Activated CD8-positive, alpha-beta memory T cell treated with anti-CD3 and anti-CD28 coated beads for 1 hour (primary cell): ENCODE measurements around the gene CFHR5.
"Not testable (repeated sequence)": the region's sequence is repeated elsewhere in the genome, so short reads cannot be mapped to it uniquely, and the experiment has no call there.

Experiments used
- DNase-seq, 2 donors: peaks; one replicate each; pipeline ENCODE4 v3.0.0-alpha.2; 2020; ENCODE audit warnings: low read depth in 1 of 2; ENCODE audit errors: extremely low read depth in 1 of 2

CFHR5 gene

DNA sequence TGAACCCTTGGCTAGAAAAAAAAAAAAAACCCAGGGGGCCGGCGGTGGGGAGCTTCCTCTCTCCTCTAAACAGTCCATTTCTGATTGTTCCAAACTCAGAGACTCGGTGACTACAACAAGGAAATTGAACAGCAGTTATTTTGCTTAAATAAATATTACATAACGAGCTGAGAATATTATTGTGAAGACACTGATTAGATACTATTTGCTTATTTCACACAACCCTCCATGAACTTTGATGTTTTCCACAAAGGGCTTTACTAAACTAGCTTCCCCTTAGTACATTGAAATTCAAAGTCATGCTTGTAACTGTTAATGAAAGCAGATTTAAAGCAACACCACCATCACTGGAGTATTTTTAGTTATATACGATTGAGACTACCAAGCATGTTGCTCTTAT is at the start of gene CFHR5:
Gene CFHR5, plus strand, starts transcription at position 279 of the 400 bp plus-strand sequence. Its CDS starts 109 bp downstream, at position 388.
- DNase-seq: no peak

DNA sequence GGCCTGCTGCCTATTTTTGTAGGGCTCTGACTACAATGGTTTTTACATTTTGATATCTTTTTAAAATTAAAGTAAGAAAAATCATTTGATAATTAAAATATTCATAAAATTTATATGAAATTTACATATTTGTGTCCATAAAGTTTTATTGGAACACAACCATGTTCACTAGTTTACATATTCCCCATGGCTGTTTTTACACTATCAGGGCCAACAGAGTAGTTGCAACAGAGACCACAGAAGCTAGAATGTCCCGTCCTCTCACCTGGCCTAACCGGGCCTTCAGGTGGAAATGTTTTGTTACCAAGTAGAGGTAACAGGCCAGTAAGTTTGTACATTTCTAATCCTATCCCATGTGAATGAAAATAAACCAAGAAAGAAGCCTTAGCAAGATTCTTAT is 44.5 kb upstream of the CFHR5 start:
- DNase-seq: not testable (repeated sequence)

GRCh38 chr1:196933531-196934189 is 43.7 kb upstream of the CFHR5 start:
- no peak for DNase-seq

DNA sequence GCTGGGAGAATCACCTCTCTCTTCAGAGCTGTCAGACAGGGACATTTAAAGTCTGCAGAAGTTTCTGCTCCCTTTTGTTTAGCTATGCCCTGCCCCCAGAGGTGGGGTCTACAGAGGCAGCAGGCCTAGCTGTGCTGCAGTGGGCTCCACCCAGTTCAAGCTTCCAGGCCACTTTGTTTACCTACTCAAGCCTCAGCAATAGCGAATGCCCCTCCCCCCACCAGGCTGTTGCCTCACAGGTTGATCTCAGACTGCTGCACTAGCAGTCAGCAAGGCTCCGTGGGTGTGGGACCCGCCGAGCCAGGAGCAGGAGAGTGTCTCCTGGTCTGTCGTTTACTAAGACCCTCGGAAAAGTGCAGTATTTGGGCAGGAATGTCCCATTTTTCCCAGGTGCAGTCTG is 35.9 kb upstream of the CFHR5 start:
- not testable (repeated sequence) for DNase-seq

- DNase-seq: not testable (repeated sequence)
These were observed 33.8 kb upstream of the CFHR5 start, which contains the start of gene CFHR2 for GRCh38 chr1:196943568-196943967. TSS of gene CFHR2 (plus strand) at chr1:196943738. CDS start at chr1:196943881, 143 bp downstream.

DNA sequence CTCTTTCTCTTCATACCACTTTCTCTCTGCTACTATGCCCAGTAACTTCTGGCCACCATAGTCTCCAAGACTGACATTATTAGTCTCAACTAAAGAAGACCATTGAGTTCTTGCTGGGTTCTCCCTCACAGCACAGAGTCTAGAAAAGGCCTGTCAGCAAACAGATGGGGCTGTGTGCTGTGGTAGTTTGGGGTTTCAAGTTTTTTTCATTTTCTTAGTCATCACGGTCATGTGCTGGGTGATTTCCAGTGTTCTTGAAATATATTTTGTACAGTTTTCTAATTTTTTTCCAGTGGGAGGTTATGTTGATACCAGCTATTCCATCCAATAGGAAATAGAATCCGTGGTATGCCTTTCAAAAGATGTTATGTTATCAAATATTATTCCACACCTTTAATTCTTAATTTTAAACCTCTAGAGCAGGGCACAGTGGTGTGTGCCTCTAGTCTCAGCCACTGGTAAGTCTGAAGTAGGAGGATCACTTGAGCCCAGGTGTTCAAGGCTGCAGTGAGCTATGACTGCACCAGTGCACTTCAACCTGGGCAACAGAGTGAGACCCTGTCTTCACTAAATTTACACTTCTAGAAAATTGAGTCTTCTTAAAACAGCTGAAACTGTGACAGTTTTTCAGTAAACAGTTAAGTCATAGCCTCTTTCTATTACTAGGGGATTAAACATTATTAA is 25.5 kb upstream of the CFHR5 start:
- no peak for DNase-seq

GRCh38 chr1:196954778-196955177 is 22.6 kb upstream of the CFHR5 start:
- DNase-seq: no peak

GRCh38 chr1:196955926-196956325 is 21.4 kb upstream of the CFHR5 start:
- no peak for DNase-seq

DNA sequence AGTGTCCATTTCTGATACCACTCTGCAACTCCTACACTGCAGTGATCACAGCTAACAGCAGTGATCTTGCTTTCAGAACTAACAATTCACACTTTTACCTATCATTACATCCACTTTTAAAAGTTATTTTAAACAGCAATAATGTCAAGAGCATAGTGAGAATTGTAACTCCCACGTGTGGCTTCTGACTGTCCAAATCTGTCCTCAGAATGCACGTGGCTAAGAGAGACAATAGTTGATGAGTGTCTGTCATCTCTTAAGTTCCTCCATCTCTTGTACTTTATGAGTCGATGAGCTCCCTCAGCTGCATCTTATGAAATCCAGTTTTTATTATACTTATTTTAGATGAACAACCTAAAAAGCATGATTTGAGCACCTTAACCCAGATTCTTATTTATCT is 16.5 kb upstream of the CFHR5 start:
- DNase-seq: no peak

DNA sequence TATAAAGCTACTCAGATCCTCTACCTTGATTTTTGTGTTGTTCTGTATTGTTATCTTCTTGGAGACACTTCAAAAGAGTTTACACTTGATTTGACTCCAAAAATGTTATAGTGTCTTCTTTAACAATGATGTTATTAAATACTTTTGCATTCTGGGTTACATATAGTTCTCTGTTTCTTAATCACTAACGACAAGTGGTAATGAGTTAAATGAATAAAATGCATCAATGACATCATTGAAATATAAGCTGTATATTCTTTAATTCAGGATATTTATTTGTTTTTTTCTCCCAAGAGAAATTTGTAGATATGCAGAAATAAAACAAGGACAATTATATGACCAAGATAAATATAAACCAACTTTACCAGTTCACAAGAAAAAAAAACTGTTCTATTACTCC is 7.2 kb upstream of the CFHR5 start:
- DNase-seq: no peak

DNA sequence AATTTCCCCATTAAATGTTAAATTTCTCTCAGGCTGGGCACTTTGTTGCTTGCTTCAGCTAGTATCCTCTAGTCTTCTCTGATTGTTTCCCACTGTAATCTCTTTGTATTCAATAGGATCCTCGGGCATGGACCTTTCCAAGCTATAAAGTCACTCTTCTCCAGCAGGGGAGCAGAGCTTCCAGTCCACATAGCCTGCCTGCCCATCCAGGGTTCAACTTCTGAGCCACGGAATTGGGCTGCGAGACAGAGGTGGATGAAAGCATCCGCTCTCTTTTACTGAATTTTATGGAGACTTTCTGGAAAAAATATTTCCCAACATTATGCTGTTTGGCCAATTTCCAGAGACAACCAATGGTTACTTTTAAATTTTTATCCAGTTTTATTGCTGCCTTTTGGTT is 1.1 kb upstream of the CFHR5 start:
- DNase-seq: no peak

GRCh38 chr1:196980859-196981258 is 3.5 kb downstream of the CFHR5 start:
- no peak for DNase-seq

GRCh38 chr1:196982247-196982646 is 4.9 kb downstream of the CFHR5 start:
- DNase-seq: not testable (repeated sequence)

- not testable (repeated sequence) for DNase-seq
These were observed 14.7 kb downstream of the CFHR5 start for GRCh38 chr1:196991919-196992651.

DNA sequence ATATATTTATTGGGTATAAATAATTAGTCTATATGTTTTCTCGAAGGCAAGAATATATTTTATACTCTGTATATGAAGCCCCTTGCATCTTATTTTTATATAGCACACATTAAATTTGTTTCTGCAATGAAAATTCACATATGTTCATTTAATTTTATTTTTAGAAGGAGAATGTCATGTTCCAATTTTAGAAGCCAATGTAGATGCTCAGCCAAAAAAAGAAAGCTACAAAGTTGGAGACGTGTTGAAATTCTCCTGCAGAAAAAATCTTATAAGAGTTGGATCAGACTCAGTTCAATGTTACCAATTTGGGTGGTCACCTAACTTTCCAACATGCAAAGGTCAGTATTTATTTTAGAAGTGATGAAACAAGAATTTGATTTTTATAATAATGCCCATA is 16.6 kb downstream of the CFHR5 start:
- no peak for DNase-seq

DNA sequence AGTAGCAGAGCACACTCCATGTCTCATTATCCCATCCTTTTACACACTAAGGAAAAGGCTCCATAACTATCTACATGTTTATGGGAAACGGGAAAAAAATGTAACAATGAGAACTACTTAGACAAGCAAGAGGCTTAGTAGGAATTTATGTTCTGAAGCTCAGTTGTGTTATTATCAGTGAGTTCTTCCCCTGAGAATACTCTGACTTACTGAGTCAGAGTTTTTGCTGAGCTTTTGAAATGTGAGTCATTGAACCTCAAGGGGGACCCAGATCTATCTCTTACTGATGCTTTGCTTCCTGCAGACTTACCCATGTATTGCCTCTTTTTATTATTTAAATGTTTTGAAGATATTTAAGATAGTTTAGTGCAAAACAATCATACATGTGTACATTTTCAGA is 20.1 kb downstream of the CFHR5 start:
- DNase-seq: no peak

- no peak for DNase-seq
These were observed 24.5 kb downstream of the CFHR5 start for GRCh38 chr1:197001828-197002227.

DNA sequence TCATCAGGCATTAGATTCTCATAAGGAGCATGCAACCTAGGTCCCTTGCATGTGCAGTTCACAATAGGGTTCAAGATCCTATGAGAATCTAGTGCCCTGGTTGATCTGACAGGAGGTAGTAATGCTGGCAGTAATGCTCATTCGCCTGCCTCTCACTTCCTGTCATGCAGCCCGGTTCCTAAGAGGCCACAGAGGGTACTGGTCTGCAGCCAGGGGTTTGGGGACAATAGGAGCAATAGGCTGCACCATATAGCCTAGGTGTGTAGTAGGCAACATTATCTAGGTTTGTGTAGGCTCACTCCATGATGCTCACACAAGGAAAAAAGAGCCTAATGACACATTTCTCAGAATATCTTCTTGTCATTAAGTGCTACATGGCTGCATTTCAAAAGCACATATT is 25.8 kb downstream of the CFHR5 start:
- DNase-seq: no peak

- no peak for DNase-seq
These were observed 31.5 kb downstream of the CFHR5 start for GRCh38 chr1:197008861-197009260.

DNA sequence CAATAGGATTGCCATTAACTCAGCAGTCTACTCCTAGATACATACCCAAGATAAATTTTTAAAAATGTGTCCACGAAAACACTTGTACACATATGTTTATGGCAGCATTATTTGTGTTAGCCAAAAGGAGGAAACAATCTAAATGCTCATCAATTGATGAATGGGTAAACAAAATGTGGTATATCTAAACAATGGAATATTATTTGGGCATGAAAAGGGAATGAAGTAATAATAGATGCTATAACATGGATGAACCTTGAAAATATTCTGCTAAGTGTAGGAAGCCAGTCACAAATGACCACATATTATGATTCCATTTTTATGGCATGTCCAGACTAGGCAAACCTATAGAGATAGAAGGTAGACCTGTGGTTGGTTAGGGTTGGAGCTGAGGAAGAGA is 34.3 kb downstream of the CFHR5 start:
- no peak for DNase-seq

- no peak for DNase-seq
These were observed 35.9 kb downstream of the CFHR5 start for GRCh38 chr1:197013234-197013633.

DNA sequence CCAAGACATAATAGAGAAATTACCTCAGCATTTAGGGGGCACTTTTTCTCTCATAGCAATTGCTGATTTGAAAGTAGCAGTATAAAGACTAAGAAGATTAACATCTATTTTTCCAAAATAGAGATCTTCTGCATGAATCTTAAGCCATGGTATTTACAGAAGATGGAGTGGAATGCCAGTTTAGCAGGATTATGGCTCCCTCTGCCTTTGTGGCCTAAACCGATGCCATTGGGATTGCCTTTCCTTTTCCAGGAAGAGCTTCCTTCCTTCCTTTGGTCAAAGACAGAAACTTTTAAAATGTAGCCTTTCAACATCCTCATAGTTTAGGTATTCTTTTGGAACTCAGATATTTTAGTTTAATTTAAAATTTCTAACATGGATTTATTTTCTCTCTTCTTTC is 39.4 kb downstream of the CFHR5 start:
- no peak for DNase-seq
